A673 (cell line): ENCODE results near the gene FBXO42.
"Not testable (repeated sequence)": the region's sequence is repeated elsewhere in the genome, so short reads cannot be mapped to it uniquely, and the experiment has no call there.

Experiments used
- EZH2 ChIP-seq: fragments of 200-600 bp; sonication (generic); IDR thresholded peaks from 2 replicates; pipeline ENCODE4 v1.6.1; 2017; ENCODE audit warnings: borderline replicate concordance, low read depth, mild to moderate bottlenecking, mixed read lengths, antibody characterized with exemption, low read length; ENCODE audit not compliant: poor library complexity, severe bottlenecking
- TF ChIP-seq, protein P1 (sequence below): fragments of 300-800, 200-600 bp; sonication (generic); conservative IDR thresholded peaks from 2 replicates; pipeline ENCODE4 v1.5.1; 2017; ENCODE audit warnings: low read depth, mild to moderate bottlenecking, antibody characterized with exemption, low read length, moderate library complexity, mixed read lengths

DNA sequence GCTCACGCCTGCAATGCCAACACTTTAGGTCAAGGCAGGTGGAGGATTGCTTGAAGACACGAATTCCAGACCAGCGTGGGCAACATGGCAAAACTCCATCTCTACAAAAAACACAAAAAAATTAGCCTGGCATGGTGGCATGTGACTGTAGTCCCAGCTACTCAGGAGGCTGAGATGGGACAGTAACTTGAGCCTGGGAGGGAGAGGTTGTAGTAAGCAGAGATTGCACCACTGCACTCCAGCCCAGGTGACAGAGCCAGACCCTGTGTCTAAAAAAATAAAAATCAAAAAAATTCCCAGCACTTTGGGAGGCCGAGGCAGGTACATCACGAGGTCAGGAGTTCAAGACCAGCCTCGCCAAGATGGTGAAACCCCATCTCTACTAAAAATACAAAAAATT lies 9.0 kb downstream of the FBXO42 start:
- TF ChIP-seq, protein P1, sequence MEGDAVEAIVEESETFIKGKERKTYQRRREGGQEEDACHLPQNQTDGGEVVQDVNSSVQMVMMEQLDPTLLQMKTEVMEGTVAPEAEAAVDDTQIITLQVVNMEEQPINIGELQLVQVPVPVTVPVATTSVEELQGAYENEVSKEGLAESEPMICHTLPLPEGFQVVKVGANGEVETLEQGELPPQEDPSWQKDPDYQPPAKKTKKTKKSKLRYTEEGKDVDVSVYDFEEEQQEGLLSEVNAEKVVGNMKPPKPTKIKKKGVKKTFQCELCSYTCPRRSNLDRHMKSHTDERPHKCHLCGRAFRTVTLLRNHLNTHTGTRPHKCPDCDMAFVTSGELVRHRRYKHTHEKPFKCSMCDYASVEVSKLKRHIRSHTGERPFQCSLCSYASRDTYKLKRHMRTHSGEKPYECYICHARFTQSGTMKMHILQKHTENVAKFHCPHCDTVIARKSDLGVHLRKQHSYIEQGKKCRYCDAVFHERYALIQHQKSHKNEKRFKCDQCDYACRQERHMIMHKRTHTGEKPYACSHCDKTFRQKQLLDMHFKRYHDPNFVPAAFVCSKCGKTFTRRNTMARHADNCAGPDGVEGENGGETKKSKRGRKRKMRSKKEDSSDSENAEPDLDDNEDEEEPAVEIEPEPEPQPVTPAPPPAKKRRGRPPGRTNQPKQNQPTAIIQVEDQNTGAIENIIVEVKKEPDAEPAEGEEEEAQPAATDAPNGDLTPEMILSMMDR, result not testable (repeated sequence)
- not testable (repeated sequence) for TF ChIP-seq EZH2
